GM21786 (cell line): ENCODE measurements around the gene TEAD1.

Experiments
- ATAC-seq: cut with Tn5 transposase; IDR thresholded peaks from one replicate; pipeline ENCODE4 v1.9.1; 2021; ENCODE audit not compliant: unreplicated experiment

Gene TEAD1

GRCh38 chr11:12968826-12969225 lies 294.6 kb downstream of the TEAD1 start:
- no peak for ATAC-seq

DNA sequence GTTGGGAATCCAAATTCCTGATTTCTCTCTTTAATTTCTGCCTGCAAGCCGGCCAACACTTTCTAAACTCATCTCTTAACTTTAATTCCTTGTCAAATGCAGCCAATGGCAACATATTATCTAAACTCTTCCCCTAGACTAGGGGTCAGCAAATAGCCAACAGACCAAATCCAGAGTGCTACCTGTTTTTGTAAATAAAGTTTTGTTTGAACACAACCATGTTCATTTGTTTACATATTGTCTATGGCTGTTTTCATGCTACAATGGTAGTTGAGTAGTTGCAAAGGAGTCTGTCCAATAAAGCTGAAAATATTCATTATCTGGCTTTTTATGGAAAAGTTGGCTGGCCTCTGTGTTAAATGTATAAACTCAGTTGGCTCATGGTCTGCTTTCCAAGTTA lies 297.7 kb downstream of the TEAD1 start:
- ATAC-seq = no peak

DNA sequence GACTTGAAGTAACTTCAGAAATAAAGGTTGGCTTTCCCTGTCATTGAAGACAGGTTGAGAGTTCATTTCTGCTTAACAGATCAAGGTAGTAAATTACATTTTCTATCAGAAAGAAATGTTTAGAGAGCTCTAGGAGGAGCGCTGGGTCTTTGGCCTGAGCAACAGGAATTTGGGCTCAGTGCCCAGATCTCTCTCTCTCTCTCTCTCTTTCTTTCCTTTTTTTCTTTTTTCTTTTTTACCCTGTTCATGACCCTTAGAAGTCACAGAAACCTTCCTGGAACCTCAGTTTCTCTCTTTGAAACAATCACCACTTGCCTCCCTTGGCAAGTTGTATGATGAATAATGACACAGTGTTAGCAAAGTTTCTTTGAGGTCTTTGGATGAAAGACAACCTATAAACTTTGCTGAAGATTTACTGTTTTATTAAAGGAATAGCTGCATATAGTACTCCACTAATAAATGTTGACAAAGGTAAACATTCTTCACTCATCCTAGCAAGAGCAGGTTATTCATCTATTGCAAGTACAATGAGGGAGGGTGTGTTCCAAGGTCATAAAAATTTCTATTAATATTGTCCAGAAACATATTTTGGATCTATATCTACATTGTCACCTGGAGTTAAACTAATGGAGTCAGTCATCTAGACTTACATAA lies 299.4 kb downstream of the TEAD1 start:
- no peak for ATAC-seq

DNA sequence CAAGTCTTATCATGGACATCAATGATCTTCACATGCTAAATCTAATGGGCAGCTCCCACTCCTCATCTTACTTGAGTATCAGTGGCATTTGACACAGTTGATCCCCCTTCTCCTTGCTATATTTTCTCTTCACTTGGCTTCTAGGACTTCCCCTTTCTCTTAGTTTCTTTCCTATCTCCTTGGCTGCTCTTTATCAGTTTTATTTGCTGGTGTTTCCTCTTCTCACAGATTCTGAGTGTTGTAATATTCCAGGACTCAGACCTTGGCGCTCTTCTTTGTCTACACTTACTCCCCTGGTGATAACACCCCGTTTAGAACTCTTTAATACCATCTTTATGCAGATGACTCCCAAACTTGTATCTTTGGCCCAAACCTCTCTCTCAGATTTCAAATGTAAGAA lies 301.0 kb downstream of the TEAD1 start:
- ATAC-seq = no peak

- no peak for ATAC-seq
Measured at GRCh38 chr11:12979928-12980689, 305.9 kb downstream of the TEAD1 start.

DNA sequence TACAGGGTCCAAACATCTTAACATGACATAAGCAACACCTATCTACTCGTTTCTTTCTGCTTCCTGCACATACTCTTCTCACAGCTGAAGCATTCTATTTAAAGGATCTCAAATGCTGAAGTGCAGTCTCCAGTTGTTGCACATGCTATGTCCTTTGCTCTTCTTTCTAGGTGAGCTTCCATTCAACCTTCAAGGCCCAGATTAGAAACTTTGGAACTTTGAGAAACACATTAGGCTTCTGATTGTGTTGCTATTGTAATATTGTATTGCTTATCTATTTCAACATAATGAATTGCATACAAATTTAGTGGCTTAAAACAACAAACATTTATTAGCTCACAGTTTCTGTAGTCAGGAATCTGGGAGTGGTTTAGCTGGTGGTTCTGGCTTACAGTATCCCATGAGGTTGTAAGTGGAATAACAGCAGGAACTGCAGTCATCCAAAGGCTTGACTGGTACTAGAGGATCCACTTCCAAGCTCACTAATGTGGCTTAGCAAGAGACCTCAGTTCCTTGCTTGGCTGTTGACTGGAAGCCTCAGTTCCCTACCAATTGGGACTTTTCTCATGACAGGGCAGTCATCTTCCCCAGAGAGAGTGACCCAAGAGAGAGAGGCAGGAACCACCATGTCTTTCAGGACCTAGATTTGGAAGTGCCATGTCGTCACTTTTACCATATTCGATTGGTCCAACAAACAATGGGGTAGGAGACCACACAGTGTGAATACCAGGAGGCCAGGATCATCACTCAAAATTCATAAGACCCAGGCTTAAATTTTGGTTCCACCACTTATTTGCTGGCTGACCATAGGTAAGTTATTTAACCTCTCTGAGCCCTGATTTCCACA lies 307.7 kb downstream of the TEAD1 start:
- no peak for ATAC-seq

DNA sequence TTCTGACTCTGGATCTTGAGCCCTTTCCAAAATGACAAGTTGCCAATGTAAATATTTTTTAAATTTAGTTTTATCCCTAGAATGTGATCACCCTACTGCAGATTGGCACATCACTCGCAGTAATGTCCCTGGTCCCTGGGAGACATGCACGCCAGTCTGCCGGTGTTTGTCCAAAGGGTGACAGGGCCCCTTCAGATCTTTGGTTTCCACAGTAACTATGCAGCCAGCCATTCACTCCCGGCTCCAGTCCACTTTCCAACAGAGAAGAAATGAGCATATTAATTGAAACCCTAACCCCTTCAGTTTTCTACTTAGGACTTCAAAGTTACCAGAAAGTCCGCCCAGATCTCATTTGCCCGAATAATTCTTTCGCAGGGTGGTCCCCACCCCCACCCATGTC lies 309.1 kb downstream of the TEAD1 start:
- no peak for ATAC-seq

DNA sequence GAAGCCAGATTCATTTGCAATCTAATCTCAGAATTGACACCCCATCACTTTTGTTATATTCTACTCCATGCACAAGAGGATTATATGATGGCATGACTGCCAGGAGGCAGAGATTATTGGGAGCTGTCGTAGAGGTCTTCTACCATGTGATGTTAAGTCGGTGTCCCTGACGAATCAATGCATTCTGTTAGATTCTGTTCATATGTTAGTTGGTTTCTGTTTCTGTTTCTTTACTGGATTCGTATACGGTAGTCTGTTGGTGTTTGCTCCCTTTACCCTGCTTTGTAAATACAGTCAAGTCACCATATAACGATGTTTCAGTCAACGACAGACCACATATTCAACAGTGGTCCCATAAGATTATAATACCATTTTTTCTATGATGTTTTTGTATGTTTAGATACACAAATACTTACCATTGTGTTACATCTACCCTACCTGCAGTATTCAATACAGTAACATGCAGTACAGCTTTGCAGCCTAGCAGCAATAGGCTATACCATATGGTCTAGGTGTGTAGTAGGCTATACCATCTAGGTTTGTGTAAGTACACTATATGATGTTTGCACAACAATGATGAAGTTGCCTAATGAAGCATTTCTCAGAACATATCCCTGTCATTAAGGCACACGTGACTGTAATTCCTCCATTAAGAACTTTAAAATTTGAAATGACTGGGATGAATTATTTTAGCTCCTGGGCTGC lies 312.1 kb downstream of the TEAD1 start:
- ATAC-seq = no peak

DNA sequence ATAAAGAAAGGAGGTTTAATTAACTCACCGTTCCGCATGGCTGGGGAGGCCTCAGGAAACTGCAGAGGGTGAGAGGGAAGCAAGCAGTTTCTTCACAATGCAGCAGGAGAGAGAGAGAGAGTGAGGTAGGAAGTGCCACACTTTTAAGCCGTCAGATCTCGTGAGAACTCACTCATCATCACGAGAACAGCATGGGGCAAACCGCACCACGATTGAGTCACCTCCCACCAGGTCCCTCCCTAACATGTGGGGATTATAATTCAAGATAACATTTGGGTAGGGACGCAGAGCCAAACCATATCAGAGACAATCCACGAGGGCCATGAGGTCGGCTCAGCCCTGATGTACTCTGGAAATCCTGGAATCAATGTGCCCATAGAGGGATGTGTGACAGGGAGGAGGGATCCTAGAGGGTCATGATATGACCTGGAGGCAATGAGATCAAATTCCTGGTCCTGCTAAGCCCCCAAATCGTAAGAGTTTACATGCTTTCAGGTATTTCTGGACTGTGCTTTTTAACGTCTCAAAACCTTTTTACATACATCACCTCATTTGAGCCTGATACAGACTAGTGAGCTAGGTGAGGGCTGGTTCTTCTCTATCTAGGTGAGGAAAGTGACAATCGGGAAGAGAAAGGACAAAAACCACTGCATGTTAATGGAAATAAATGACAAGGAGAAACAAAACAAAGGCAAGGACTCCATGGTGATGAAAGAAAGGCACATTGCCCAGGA lies 315.4 kb downstream of the TEAD1 start:
- no peak for ATAC-seq

GRCh38 chr11:12990162-12990480 lies 315.9 kb downstream of the TEAD1 start:
- ATAC-seq = no peak

- no peak for ATAC-seq
Measured at GRCh38 chr11:12991426-12991825, 317.2 kb downstream of the TEAD1 start.

DNA sequence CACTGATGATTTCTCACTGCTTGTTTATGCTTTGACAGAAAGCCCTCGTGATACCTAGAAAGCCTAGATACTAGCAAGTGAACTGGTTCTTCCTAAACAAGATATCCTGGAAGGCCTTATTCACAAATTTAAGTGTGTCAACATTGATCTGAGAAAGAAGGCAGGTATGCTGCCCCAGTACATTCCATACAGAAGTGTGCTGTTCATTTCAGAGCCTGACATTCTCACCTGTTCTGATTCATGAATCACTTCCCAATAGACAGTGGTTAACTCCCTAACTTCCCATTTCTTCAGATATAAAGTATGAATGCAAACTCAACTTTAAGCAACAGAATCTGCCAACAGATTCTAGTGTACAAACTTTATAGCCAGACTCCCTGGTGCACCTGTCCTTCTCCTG lies 319.4 kb downstream of the TEAD1 start:
- no peak for ATAC-seq
